GM12873 (cell line): ENCODE results near the gene CMTM8.

Experiments used
- CTCF ChIP-seq: IDR thresholded peaks from 2 replicates; pipeline ENCODE4 v1.5.1; 2012; ENCODE audit warnings: low read depth, mild to moderate bottlenecking, moderate library complexity, low read length, control low read depth; ENCODE audit not compliant: insufficient read depth; ENCODE audit errors: missing control alignments

CMTM8 gene

GRCh38 chr3:32236377-32236776 lies 2.1 kb upstream of the CMTM8 start:
- TF ChIP-seq CTCF: no peak

GRCh38 chr3:32237670-32238452 lies 619 bp upstream of the CMTM8 start:
- no peak for TF ChIP-seq CTCF

GRCh38 chr3:32239307-32240158 lies 1.1 kb downstream of the CMTM8 start:
- no peak for TF ChIP-seq CTCF

- peak; percentile 59 for TF ChIP-seq CTCF
These were observed 1.7 kb downstream of the CMTM8 start for GRCh38 chr3:32240159-32240545.

GRCh38 chr3:32241100-32241499 lies 2.6 kb downstream of the CMTM8 start:
- TF ChIP-seq CTCF: no peak

GRCh38 chr3:32243519-32243918 lies 5.0 kb downstream of the CMTM8 start:
- no peak for TF ChIP-seq CTCF

- TF ChIP-seq CTCF: no peak
These were observed 6.7 kb downstream of the CMTM8 start for GRCh38 chr3:32245200-32245599.
